Measurements from ENCODE around the gene FAM219A.
A peak's percentile ranks its signal among the peaks of the same experiment; 100 is the strongest.

The FAM219A gene

DNA sequence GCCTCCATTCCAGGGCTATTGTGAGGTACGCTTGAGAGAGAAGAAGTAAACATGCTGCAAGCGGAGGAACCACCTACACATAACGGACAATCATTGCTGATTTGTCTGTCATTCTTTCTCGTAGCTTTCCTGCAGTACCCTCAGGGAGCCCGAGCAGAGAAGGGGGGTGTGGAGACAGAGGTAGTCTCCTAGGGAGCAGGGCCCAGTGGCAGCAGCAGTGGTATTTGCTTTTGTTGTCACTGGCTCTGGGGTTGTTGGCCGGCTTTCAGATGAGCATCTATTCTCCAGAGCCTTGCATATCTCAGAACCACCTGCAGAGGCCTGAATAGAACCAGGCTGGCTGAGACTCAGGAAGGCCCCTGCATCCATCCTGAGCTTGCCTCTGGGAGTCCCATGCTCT lies 44.5 kb upstream of the FAM219A start:
- TF ChIP-seq ELF4 (IDR thresholded peaks at IDR 0.05): no peak
- no peak for TF ChIP-seq SUZ12 (IDR thresholded peaks at IDR 0.05)
- TF ChIP-seq, protein P1, sequence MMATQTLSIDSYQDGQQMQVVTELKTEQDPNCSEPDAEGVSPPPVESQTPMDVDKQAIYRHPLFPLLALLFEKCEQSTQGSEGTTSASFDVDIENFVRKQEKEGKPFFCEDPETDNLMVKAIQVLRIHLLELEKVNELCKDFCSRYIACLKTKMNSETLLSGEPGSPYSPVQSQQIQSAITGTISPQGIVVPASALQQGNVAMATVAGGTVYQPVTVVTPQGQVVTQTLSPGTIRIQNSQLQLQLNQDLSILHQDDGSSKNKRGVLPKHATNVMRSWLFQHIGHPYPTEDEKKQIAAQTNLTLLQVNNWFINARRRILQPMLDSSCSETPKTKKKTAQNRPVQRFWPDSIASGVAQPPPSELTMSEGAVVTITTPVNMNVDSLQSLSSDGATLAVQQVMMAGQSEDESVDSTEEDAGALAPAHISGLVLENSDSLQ (IDR thresholded peaks at IDR 0.05): no peak
- no peak for TF ChIP-seq HDGF (IDR thresholded peaks at IDR 0.05; ENCODE audit: borderline replicate concordance)
- no peak for TF ChIP-seq L3MBTL2 (conservative IDR thresholded peaks at IDR 0.05)
- ChIA-PET CTCF (interaction anchor here (0.6 to 1.4 kb wide), 3 partner anchors 75 to 101 kb away, joined by 3 to 7 read pairs (median 3); no protein-coding TSS in a partner anchor), POLR2A (no interaction called here)
- DNase-seq (ENCODE audit: extremely low spot score): no peak

DNA sequence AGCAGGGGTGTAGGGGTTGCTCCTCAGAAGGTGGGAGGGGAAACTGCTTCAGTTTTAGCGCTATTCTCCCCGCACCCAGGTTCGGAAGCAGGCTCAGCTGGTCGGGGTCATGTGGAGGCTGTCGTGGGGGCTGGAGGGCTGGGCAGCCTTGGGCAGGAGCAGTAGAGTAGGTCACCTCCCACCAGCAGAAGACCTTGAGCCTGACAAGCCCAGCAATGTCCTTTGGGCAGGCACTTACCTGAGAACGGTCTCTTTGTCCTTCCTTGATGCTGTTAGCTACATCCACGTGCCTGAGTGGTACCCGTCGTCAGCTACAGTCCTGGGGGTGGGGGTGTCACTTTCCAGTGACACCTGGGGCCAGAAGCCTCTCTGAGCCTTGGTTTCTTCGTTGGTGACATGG lies 44.1 kb upstream of the FAM219A start:
- POLR2A ChIA-PET: interaction anchor here (1.0 kb wide), 1 partner anchor 8 kb away, joined by 4 read pairs; no protein-coding TSS in a partner anchor
- CTCF ChIA-PET: interaction anchor here (0.6 to 1.5 kb wide), 4 partner anchors 75 to 101 kb away, joined by 3 to 7 read pairs (median 4); no protein-coding TSS in a partner anchor

DNA sequence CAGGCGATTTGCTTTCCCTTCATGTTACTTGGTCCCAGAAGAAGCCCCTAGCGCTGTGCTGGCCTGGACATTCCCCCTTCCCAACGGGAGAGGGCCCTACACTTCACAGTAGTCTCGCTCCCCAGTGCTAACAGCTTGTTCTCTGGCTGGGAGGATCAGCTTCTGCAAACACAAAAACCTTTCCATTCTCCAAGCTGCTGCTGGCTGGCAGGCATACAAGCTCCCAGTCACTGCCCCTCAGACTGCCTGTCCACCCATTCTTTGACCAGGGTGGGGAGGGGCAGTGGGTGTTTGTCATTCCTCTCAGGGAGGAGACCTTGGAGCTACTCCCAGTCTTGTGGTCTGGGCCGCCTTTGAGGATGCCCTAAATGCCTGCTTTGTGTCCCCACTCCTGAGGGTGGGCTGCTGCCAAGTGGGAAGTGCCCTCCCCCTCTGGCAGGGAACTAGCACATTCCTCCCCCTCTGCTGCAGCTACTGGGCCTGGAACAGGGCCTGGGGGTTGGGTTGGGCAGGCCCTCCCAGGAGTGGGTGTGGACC lies 43.6 kb upstream of the FAM219A start:
- TF ChIP-seq FOXM1 (IDR thresholded peaks at IDR 0.05; ENCODE audit: borderline replicate concordance): no peak
- TF ChIP-seq NFRKB (IDR thresholded peaks at IDR 0.05): no peak
- no peak for TF ChIP-seq HDGF (IDR thresholded peaks at IDR 0.05; ENCODE audit: borderline replicate concordance)
- TF ChIP-seq, protein P1 (IDR thresholded peaks at IDR 0.05): no peak
- TF ChIP-seq L3MBTL2 (conservative IDR thresholded peaks at IDR 0.05): no peak
- ChIA-PET POLR2A (interaction anchor here (1.0 kb wide), 1 partner anchor 8 kb away, joined by 4 read pairs; no protein-coding TSS in a partner anchor), CTCF (interaction anchor here (0.6 to 1.5 kb wide), 4 partner anchors 65 to 102 kb away, joined by 3 to 4 read pairs (median 3); no protein-coding TSS in a partner anchor)
- DNase-seq (ENCODE audit: extremely low spot score): no peak

More for the DNA sequence above, 44.1 kb upstream of the FAM219A start:
- DNase-seq (ENCODE audit: extremely low spot score): no peak
- no peak for TF ChIP-seq ELF4 (IDR thresholded peaks at IDR 0.05)
- no peak for TF ChIP-seq LEF1 (IDR thresholded peaks at IDR 0.05; ENCODE audit: borderline replicate concordance)
- TF ChIP-seq, protein P1 (IDR thresholded peaks at IDR 0.05): no peak
- no peak for TF ChIP-seq BHLHE40 (IDR thresholded peaks at IDR 0.05; ENCODE audit: borderline replicate concordance)
- TF ChIP-seq FOXK2 (IDR thresholded peaks at IDR 0.05): no peak
- no peak for TF ChIP-seq CTBP1 (IDR thresholded peaks at IDR 0.05; ENCODE audit: borderline replicate concordance)
- TF ChIP-seq NFRKB (IDR thresholded peaks at IDR 0.05): no peak
- TF ChIP-seq HDGF (IDR thresholded peaks at IDR 0.05; ENCODE audit: borderline replicate concordance): no peak
- TF ChIP-seq L3MBTL2 (conservative IDR thresholded peaks at IDR 0.05): no peak
- no peak for TF ChIP-seq SP1 (IDR thresholded peaks at IDR 0.05)
- TF ChIP-seq FOXA1 (IDR thresholded peaks at IDR 0.05): no peak
- TF ChIP-seq SUZ12 (IDR thresholded peaks at IDR 0.05): no peak
- no peak for TF ChIP-seq TARDBP (IDR thresholded peaks at IDR 0.05)
- TF ChIP-seq ARNT (IDR thresholded peaks at IDR 0.05): no peak
- TF ChIP-seq FOXM1 (IDR thresholded peaks at IDR 0.05; ENCODE audit: borderline replicate concordance): no peak
- TF ChIP-seq ZNF384 (IDR thresholded peaks at IDR 0.05): no peak

DNA sequence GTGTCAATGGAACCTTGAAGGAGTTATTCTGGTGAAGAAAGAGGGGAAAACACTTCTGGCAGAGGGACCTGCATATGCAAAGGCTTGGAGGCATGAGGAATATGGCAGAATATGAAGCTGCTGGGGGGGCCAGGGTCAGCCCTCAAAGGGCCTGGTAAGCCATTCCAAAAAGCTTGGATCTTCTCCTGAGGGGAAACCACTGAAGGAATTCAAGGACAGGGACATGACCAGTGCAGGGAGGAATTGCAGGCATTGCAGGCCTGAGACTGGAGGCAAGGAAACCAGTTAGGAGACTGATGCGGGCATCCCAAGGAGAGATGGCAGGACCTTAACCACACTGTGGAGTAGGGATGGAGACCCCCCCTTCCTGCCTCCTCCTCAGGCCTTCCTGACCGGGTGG lies 43.0 kb upstream of the FAM219A start:
- CTCF ChIA-PET: interaction anchor here (0.7 to 1.5 kb wide), 4 partner anchors 65 to 1459 kb away, joined by 3 to 6 read pairs (median 4); no protein-coding TSS in a partner anchor
- POLR2A ChIA-PET: interaction anchor here (1.0 kb wide), 1 partner anchor 9 kb away, joined by 4 read pairs; no protein-coding TSS in a partner anchor
- TF ChIP-seq L3MBTL2 (conservative IDR thresholded peaks at IDR 0.05) (no peak), FOXM1 (IDR thresholded peaks at IDR 0.05; ENCODE audit: borderline replicate concordance) (no peak), HDGF (IDR thresholded peaks at IDR 0.05; ENCODE audit: borderline replicate concordance) (no peak), SP1 (IDR thresholded peaks at IDR 0.05) (no peak), BHLHE40 (IDR thresholded peaks at IDR 0.05; ENCODE audit: borderline replicate concordance) (no peak), FOXA1 (IDR thresholded peaks at IDR 0.05) (no peak), CTBP1 (IDR thresholded peaks at IDR 0.05; ENCODE audit: borderline replicate concordance) (no peak)
- DNase-seq (ENCODE audit: extremely low spot score): no peak

DNA sequence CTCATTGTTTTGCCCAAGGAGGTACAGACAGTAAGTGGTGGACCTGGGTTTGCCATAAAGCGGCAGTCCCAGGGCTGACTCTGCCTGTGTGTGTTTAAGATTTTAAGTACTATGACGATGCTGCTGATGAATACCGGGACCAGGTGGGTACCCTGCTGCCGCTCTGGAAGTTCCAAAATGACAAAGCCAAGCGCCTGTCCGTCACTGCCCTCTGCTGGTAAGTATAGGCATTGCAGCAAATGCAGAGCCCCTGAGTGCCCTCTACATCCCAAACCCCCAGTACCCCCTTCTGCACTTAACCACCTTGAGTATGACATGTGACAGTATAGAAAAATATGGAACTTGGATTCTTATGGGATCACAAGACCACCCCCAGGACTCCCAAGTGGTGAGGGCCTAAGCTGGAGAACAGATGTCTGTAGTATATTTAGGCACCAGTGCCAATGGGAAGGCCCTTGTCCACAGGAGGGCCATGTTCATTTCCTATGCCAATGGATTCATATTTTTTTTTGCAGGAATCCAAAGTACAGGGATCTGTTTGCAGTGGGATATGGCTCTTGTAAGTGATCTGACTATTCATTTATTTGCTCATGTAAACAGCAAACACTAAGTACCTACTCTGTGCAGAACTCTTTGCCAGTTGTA lies 42.4 kb upstream of the FAM219A start:
- CTCF ChIA-PET: interaction anchor here (0.6 to 1.5 kb wide), 5 partner anchors 12 to 1459 kb away, joined by 3 to 6 read pairs (median 3); no protein-coding TSS in a partner anchor
- TF ChIP-seq BHLHE40 (IDR thresholded peaks at IDR 0.05; ENCODE audit: borderline replicate concordance) (no peak), CTBP1 (IDR thresholded peaks at IDR 0.05; ENCODE audit: borderline replicate concordance) (no peak), L3MBTL2 (conservative IDR thresholded peaks at IDR 0.05) (no peak), FOXM1 (IDR thresholded peaks at IDR 0.05; ENCODE audit: borderline replicate concordance) (no peak), ELF4 (IDR thresholded peaks at IDR 0.05) (no peak), NFRKB (IDR thresholded peaks at IDR 0.05) (no peak), HDGF (IDR thresholded peaks at IDR 0.05; ENCODE audit: borderline replicate concordance) (no peak), SP1 (IDR thresholded peaks at IDR 0.05) (no peak), ARNT (IDR thresholded peaks at IDR 0.05) (no peak), TARDBP (IDR thresholded peaks at IDR 0.05) (no peak), LEF1 (IDR thresholded peaks at IDR 0.05; ENCODE audit: borderline replicate concordance) (no peak), FOXA1 (IDR thresholded peaks at IDR 0.05) (no peak), FOXK2 (IDR thresholded peaks at IDR 0.05) (no peak), ZNF384 (IDR thresholded peaks at IDR 0.05) (no peak), SUZ12 (IDR thresholded peaks at IDR 0.05) (no peak)
- TF ChIP-seq, protein P1 (IDR thresholded peaks at IDR 0.05): no peak

More for the DNA sequence above, 42.4 kb upstream of the FAM219A start:
- peak; percentile 81 for DNase-seq (ENCODE audit: extremely low spot score)
- POLR2A ChIA-PET: no interaction called here
